Measurements from ENCODE around the gene PLEKHG3.
"Not testable (repeated sequence)": the region's sequence is repeated elsewhere in the genome, so short reads cannot be mapped to it uniquely, and the experiment has no call there.

The PLEKHG3 gene

DNA sequence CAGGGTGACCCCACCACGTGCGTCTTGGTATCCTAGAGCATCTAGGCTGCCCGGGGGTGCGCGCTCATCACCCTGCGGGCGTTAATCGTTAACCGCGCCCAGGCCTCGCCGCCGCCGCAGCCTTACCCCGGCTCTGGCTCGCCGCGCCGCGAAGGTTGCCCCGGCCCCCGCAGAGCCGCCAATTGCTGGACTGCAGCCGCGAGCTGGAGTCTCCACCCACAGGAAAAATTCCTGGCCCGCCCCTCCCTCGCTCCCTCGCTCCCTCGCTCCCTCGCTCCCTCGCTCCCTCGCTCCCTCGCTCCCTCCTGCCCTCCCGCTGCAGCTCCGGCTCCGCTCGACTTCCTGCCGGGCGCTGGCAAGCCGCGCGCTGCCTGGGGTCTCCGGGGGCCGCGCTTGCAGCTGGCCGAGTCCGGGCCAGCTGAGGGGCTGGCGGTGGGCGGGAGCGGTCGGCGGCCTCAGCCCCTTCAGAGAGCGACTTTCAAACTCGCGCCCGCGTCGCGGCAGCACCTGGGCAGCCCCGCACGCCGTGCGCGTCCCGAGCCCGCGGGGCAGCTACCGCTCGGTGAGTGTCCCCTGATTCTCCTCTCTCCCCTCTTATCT, at the start of gene PLEKHG3:
TSS of gene PLEKHG3 (plus strand) at position 282 of the 600 bp plus-strand sequence. CDS start 23,208 bp downstream, outside the sequence.
- no peak for DNase-seq

DNA sequence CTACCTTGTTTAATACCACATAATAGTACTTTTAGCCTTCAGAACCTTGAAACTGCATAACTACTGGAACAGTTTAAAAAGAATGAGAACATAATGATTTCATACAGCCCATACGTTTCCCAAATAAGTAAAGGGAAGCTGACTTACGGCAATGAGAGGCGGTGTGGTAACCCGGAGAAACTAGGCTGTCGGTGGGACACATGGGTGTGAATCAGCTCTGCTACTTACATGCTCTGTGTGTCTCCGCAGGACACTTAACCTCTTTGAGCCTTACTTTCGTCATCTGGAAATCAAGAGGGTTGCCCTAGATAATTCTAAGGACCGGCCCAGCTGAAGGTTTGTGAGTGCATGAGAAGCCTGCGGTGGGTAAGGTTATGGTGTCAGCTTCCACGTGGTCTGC, 49.3 kb upstream of the PLEKHG3 start:
- no peak for DNase-seq

DNA sequence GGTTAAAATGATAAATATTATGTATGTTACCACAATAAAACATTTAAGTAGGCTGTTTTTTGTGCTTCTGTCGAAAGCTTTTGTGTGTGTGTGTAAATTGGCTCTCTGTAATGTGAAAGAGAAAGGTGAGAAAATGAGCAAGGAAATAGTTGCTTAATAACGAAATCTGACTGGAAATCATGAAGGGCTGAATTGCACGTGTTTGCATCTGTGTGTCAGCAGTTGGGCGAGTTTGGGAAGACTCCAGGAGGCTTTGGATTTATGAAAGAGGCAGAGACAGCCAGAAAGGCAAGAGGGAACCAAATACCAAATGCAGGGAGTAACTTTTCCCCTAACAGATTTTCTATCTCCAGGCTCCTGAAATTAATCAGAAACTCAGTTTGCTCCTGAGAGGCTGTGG, 47.2 kb upstream of the PLEKHG3 start:
- DNase-seq: peak in 1 of 2 experiments; percentile 10

DNA sequence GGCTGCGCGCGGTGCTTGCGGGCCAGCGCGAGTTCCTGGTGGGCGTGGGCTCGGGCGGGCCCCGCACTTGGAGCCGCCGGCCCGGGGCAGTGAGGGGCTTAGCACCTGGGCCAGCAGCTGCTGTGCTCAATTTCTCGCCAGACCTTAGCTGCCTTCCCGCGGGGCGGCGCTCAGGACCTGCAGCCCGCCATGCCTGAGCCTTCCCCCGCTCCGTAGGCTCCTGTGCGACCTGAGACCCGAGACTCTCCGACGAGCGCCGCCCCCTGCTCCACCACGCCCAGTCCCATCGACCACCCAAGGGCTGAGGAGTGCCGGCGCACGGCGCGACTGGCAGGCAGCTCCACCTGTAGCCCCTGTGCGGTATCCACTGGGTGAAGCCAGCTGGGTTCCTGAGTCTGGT, 46.0 kb upstream of the PLEKHG3 start:
- no peak for DNase-seq

DNA sequence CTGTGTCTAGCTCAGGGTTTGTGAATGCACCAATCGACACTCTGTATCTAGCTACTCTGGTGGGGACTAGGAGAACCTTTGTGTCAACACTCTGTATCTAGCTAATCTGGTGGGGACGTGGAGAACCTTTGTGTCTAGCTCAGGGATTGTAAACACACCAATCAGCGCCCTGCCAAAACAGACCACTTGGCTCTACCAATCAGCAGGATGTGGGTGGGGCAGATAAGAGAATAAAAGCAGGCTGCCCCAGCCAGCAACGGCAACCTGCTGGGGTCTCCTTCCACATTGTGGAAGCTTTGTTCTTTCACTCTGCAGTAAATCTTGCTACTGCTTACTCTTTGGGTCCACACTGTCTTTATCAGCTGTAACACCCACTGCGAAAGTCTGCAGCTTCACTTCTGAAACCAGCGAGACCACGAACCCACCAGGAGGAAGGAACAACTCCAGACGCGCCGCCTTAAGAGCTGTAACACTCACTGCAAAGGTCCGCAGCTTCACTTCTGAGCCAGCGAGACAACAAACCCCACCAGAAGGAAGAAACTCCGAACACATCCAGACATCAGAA, 45.4 kb upstream of the PLEKHG3 start:
- not testable (repeated sequence) for DNase-seq

DNA sequence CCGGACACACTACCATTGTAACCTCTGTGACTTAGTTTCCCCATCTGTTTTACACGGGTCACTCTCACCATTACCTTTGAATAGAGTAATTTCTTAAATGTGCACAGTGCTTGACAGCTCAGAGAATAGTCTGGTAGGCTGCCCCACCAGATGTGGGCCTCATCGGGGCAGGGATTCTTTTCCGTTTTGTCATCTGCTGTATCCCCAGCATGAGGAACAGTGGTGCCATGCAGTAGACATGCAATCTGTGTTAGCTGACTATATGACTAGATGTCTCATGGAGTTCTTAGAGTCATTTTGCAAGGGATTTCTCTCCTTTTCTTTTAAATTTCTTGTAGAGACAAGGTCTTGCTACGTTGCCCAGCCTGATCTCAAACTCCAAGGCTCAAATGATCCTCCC, 44.9 kb upstream of the PLEKHG3 start:
- DNase-seq: no peak

DNA sequence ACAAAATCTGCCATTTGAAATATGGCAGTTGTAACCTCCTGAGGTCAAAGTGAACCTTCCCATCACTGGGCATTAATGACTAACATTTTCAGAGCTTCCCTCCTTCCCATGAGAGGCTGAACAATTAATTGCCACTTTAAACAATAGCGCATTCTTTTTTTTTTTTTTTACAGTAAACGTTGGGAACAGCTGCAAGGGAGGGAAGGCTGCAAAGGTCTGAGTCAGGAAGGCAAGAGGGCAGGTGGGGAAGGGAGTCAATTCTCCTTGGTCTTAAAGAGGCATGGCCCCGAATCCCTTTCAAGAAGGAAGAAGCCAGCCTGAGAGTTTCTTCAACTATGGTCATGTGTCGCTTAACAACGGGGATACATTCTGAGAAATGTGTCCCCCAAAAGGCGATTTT, 41.0 kb upstream of the PLEKHG3 start:
- DNase-seq: no peak

DNA sequence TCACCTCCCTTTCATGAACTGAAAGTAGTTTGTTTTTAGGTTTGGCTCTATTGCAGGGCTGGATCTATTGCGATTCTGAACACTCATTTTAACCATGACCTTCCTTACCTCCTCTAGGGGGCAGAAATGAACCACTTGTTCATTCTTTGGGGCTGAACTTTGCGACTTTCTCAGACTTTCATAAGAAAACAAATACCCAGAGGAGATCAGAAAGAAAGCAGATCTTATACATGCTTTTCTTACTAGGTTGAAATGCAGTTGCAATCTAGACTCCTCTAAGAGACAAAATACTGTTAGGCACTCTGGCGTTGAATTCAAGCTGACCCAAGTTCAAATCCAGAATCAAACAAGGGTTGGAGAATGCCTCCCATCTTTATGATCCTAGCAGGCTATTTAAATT, 32.6 kb upstream of the PLEKHG3 start:
- peak; percentile 73 to 75 for DNase-seq

DNA sequence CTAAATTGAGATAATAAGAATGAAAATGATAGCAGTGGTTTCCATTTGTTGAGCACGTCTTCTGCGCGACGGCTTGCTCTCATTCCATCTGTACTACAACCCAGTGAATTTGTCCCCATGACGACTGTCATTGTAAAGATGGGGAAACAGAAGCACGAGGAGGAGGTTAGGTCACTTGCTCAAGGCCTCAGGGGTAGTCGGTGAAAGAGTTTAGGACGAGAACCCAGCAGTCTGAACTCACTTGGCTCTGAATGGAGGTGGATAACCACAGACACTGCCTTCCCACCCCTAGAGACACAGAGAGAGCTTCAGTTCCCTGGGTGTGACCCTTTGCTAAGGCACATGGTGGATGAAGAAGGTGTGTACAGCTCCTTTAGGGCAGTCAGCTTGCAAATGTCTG, 30.9 kb upstream of the PLEKHG3 start:
- DNase-seq: peak in 1 of 2 experiments; percentile 26

DNA sequence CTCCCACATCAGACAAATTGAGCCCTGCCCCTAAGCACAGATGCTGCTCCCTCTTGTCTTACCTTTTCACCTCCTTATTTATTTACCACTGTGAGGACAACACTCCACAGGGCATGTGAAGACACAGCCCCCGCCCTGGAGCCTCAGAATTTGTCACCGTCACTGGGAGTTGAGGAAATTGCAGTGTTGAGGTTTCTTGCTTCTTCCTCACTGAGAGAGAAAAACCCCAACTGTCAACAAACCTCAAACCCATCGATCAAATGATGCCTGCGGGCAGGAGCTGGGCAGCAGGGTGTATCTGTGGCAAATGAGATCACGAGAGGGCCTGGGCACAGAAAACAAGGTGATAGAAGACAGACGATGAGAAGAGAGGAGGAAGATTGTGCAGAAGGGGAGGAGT, 30.5 kb upstream of the PLEKHG3 start:
- DNase-seq: peak; percentile 47 to 49

DNA sequence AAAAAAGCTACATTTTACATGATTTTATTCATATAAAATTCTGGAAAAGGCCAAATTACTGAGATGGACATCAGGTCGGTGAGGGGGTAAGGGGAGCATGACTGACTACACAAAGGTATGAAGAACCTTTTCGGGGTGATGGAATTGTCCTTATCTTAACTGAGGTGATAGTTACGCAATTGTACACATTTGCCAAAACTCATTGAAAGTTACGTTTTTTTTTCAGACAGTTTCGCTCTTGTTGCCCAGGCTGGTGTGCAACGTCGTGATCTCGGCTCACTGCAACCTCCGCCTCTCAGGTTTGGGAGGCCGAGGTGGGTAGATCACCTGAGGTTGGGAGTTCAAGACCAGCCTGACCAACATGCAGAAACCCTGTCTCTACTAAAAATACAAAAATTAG, 29.4 kb upstream of the PLEKHG3 start:
- DNase-seq: no peak

DNA sequence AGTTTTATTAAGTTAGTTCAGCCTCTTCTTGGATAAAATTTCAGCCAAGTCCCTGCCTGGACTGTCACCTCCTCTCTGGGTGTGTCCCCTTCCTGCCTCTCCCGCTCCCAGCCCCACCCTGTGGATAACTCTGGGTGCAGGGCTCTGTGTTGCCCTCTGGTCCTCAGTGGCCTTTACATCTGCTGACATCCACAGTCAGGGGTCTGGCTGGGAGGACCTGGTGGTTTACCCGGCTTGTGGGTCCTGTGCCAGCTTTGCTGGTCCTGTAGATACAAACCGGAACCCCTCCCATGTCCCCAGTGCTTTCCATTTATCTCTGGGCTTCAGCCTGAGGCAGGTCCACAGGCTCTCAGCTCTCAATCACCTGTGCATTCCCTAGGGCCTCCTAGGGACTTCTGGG, 28.9 kb upstream of the PLEKHG3 start:
- no peak for DNase-seq

DNA sequence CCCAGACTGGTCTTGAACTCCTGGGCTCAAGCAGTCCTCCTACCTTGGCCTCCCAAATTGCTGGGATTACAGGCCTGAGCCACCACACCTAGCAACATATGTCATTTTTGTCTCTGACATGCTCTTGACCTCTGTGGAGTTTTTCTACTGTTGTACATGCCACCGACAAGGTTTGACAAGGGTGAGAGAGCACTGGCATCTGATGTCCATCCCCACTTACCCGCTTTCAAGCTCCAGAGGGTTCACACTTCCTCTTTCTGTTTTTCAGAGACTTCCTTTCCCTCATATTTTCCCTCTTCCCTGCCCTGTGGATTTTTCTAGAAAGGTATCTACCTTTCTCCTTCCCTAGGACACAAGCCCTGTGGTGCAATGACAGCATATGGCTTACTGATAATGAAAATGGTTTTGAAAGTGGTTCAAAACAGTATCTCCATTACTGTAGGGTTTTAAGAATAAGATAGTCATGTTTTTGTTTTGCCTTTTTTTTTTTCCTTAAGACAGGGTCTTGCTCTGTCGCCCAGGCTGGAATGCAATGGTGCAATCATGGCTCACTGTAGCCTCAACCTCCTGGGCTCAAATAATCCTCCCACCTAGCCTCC, 27.7 kb upstream of the PLEKHG3 start:
- no peak for DNase-seq

DNA sequence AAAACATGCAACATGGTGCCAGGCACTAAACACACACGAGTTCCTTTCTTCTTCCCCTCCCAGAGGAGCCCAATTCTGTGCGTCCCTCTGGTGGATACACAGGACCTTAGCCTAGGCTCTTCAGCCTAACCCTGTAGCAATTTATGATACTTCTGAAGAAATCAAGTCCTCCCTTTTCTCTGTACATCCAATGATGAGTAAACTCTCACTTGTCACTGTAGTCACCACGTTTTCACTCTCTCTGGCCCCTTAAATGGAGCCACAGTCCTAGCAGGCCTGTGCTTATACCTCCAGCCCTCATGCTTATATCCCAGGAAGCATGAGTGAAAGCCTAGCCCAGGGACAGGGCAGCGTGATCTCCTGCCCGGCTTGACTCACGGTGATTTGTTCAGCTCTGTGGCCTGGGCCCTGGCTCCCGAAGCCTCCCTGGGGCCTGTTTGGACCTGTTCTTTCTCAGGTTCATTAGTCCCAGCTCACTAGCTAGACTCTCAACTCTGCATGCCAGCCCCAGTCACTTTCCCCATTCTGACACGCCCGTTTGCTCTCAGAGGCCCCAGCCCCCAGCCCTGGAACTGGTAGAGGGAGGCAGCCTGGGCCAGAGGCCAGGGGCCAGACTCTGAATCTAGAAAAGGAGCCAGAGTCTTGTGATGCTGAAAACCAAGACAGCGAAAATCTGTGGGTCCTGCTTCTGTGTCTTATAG, 24.1 kb upstream of the PLEKHG3 start:
- no peak for DNase-seq

DNA sequence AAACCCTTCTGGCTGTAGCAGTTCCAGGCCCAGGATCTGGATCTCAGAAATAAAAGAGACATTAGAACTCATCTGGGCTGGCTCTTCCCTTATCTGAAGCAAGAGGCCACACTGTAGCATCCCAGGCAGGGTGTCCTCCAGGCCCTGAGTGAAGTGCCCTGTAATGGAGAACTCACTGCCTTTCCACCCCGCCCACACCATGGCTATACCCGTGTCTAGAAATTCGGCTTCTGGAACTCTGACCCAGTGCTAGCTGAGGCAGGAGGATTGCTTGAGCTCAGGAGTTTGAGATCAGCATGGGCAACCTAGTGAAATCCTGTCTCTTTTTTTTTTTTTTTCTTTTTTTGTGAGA, 23.5 kb upstream of the PLEKHG3 start:
- DNase-seq: no peak

DNA sequence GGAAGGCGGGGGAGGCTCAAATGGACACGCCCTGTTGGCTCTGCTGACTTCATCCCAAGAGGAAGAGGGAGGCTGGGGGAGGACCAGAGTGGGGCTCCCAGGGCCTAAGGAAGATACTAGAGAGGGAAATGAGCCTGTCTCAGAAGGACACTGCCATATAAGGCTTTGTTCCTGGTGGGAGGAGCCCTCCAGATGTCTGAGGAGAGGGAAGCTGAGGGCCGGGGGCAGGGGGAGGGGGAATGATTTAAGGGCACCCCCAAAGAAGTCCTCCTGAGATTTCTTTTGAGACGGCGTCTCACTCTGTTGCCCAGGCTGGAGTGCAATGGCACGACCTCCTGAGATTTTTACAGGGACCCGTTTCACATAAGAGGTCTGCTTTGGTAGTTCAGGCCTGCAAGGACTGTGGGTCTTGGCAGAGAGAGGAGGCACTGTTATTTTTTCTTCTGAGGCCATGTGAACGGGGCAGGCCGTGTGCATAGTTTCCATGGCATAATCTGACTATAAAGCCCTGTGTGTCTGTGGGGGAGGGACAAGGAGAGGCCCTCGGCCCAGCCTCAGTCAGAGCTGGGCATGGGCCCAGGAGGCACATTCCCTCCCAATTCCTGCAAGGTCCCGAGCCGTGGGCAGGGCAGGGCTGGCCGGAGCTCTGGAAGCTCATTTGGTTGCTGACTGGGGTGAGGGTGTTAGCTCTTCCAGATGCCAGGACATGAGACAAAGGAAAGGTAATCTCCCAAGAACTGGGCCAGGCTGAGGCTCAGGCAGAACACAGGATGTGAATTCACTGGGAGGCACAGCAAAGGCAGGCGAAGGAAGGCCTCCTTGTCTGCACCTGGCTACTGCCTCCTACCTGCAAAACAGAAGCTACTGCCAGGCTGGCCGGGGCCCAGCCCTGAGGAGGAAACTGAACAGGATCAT, 22.2 kb upstream of the PLEKHG3 start:
- DNase-seq: no peak

DNA sequence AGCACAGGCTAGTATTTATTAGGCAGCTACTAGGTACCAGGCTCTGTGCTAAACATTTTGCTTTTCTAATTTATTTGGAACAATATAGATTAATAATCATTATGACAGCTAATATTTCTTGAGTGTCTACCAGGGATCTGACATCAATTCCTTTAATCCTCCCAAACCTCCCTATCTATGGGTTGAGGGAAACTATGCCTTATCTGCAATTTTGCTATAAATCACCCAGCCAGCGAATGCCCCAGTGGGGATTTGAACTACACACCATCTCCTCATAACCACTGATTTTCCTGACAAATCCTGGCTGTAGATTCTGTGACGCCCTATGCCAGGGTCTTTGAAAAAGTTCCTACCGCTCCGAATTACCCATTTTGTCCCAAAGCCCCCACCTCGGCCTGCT, 21.4 kb upstream of the PLEKHG3 start:
- no peak for DNase-seq

DNA sequence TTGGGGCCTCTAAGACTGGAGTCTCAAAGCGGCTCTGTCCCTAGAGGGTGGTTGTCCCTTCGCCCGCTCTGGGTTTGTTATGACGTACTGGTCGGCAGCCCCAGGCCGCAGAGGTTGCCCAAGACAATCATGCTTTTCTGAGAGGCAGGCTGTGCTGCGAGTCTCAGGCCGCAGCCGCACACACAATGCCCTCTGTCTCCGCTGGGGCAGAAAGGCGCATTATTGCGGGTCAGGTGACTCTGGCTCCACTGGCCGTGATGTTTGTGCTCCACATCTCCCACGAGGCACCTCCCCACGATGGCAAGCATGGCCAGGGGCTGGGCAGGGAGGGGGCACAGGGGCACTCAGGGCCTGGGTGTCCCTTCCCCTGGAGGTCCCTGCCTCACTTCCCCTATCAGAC, 21.0 kb upstream of the PLEKHG3 start:
- DNase-seq: no peak

DNA sequence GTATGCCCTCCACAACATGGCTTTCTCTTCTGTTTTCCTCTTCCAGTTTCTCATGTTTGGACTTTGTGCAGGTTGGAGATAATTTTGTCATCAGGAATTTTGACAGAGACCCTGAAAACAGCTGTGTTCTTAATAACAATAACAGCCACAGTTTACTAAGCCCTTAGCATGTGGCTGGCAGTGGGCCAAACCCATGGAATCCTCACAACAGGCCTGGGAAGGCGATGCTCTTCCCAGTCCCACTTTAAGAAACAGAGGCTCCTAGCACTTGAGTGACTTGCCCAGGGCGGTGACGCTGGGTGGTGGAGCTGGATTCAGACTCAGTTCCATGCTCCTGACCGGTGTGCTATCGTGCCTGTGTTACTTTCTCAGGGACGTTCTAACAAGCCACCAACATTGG, 20.1 kb upstream of the PLEKHG3 start:
- DNase-seq: no peak

DNA sequence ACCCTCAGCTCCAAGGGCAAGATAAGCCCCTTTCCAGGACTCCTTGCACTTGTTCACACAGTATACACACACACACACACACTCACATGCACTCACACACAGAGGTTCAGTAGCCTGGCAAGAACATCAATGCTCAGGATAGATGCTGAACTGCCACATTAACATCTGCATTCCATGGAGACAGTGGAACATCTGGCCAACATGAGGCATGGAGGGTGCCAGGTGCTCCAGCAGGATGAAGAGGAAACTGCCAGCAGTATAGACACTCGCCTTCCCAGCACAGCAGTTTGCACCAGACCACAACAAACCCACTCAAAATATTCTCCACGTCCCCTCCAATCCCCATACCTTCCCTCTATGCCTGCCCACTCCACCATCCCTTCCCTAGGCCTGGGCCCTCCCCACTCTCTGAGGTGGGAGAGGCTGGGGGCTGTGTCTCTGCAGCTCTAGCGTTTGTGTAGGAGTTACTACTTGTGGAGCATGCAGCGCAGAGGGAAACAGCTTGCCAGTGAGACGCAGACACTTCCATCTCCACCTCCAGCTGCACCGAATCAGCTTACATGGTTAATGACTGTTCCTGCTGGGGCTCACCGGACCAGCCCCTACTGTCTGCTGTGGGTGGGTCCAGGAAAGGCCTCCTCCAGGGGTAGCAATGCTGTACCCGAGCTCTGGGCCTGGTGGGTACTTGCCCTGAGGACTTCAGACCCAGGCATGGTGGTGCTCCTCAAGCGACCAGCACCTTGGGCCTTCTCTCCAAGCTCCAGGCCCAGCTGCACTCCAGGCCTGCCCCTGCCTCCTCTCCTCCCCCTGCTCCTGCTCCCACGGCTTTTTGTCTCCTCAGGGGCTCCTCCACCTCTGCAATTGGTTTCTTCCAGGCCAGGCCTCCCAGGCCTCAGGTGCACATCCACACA, 18.6 kb upstream of the PLEKHG3 start:
- no peak for DNase-seq

DNA sequence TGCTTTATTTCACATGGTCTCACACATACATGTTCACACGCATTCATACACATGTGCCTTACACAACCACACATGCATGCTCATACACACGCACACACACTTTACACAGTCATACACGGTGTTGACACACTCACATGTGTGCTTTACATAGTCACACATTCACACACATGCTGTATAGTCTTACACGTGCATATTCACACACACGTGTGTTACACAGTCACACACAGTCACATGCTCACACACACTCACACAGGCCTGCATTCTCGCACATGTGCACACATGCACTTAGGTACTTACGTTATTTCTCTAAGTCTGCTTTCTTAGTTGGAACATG, 18.0 kb upstream of the PLEKHG3 start:
- no peak for DNase-seq

DNA sequence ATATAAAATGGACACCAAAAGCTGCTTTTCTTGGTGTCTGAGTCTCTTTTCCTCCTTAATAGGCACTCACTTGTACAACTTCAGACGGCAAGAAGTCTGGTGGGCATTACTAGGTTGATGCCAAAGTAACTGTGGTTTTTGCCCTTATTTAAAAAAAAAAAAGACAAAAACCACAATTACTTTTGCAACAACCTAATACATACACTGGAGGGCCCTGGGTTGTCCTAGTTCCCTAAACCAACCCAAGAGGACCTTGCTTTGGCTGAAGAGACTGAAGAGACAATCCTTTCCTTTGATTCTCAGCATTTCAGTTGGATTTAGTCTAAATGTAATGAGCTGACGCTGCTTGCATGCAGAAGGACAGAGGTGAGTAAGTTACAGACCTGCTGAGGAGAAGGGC, 16.2 kb upstream of the PLEKHG3 start:
- DNase-seq: peak; percentile 79 to 80

All from AML-193 (cell line).